Stimulated activated CD8-positive, alpha-beta memory T cell treated with anti-CD3 and anti-CD28 coated beads, Interleukin-12 subunit alpha, Interleukin-12 subunit beta, amount 100 ng/mL, for 24 hours (primary cell): ENCODE data around the gene TAF10.

Experiments
- DNase-seq: peaks from one replicate; pipeline ENCODE4 v3.0.0-alpha.2; 2020; ENCODE audit errors: extremely low read depth

TAF10 gene

GRCh38 chr11:6640985-6641701 lies 29.1 kb upstream of the TAF10 start:
- no peak for DNase-seq

GRCh38 chr11:6640036-6640984 lies 28.3 kb upstream of the TAF10 start:
- no peak for DNase-seq

- DNase-seq, result no peak
Measured at GRCh38 chr11:6638429-6638828, 26.4 kb upstream of the TAF10 start.

GRCh38 chr11:6637871-6638270 lies 25.9 kb upstream of the TAF10 start:
- DNase-seq, result no peak

GRCh38 chr11:6636480-6636879 lies 24.5 kb upstream of the TAF10 start:
- DNase-seq, result no peak

GRCh38 chr11:6635082-6635932 lies 23.3 kb upstream of the TAF10 start:
- DNase-seq, result no peak

- DNase-seq, result no peak
Measured at GRCh38 chr11:6634534-6634933, 22.5 kb upstream of the TAF10 start.

- DNase-seq, result no peak
Measured at GRCh38 chr11:6633422-6634408, 21.7 kb upstream of the TAF10 start.

- DNase-seq, result no peak
Measured at GRCh38 chr11:6632116-6633073, 20.4 kb upstream of the TAF10 start.

- no peak for DNase-seq
Measured at GRCh38 chr11:6631361-6631890, 19.4 kb upstream of the TAF10 start.

GRCh38 chr11:6630632-6631291 lies 18.7 kb upstream of the TAF10 start:
- no peak for DNase-seq

GRCh38 chr11:6629892-6630631 lies 18.0 kb upstream of the TAF10 start:
- DNase-seq, result no peak

- DNase-seq, result no peak
Measured at GRCh38 chr11:6629573-6629891, 17.5 kb upstream of the TAF10 start.

GRCh38 chr11:6628526-6628925 lies 16.5 kb upstream of the TAF10 start:
- no peak for DNase-seq

GRCh38 chr11:6627762-6628241 lies 15.8 kb upstream of the TAF10 start:
- no peak for DNase-seq

- no peak for DNase-seq
Measured at GRCh38 chr11:6626971-6627761, 15.2 kb upstream of the TAF10 start.

- no peak for DNase-seq
Measured at GRCh38 chr11:6625832-6626420, 13.9 kb upstream of the TAF10 start.
